Muscle layer of duodenum (tissue), 2 donors: ENCODE results near the gene WDR76.
"Not testable (repeated sequence)": the region's sequence is repeated elsewhere in the genome, so short reads cannot be mapped to it uniquely, and the experiment has no call there.

Experiments
- H3K27ac ChIP-seq: one replicate; pipeline ENCODE4 v1.7.0; 2013; ENCODE audit warnings: mild to moderate bottlenecking, low read length
- H3K27me3 ChIP-seq: one replicate; pipeline ENCODE4 v1.7.0; 2013; ENCODE audit warnings: low read depth, mild to moderate bottlenecking, control low read depth, low read length
- H3K36me3 ChIP-seq, 2 donors: one replicate each; pipeline ENCODE4 v1.7.0; 2013; ENCODE audit warnings: low read length in 2 of 2, control low read depth in 1 of 2, mild to moderate bottlenecking in 1 of 2; ENCODE audit not compliant: insufficient read depth in 2 of 2, control insufficient read depth in 1 of 2
- H3K4me1 ChIP-seq, 2 donors: one replicate each; pipeline ENCODE4 v1.7.0; 2013; ENCODE audit warnings: low read length in 2 of 2, mild to moderate bottlenecking in 2 of 2, control low read depth in 1 of 2, moderate library complexity in 1 of 2; ENCODE audit not compliant: insufficient read depth in 2 of 2, control insufficient read depth in 1 of 2
- H3K4me3 ChIP-seq, 2 donors: one replicate each; pipeline ENCODE4 v1.7.0; 2013; ENCODE audit warnings: low read length in 2 of 2, low read depth in 1 of 2, mild to moderate bottlenecking in 1 of 2
- H3K9me3 ChIP-seq, 2 donors: one replicate each; pipeline ENCODE4 v1.7.0; 2013; ENCODE audit warnings: low read length in 2 of 2, control low read depth in 1 of 2, mild to moderate bottlenecking in 1 of 2; ENCODE audit not compliant: control insufficient read depth in 1 of 2
- donor health status: healthy.

Gene WDR76

DNA sequence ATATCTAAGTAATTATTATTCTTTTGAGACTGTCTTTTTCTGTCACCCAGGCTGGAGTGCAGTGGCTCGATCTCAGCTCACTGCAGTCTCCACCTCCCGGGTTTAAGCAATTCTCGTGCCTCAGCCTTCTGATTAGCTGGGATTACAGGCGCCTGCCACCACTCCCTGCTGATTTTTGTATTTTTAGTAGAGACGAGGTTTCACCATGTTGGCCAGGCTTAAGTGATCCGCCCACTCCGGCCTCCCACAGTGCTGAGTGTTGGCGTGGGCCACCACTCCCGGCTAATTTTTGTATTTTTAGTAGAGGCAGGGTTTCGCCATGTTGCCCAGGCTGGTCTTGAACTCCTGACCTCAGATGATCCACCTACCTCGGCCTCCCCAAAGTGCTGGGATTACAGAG lies 1.5 kb upstream of the WDR76 start:
- H3K4me1 ChIP-seq, result peaks cover 5 to 26% of the 10 kb centered on the region in 2 donors
- not testable (repeated sequence) for H3K9me3 ChIP-seq, H3K36me3 ChIP-seq, H3K27me3 ChIP-seq, H3K4me3 ChIP-seq, H3K27ac ChIP-seq

DNA sequence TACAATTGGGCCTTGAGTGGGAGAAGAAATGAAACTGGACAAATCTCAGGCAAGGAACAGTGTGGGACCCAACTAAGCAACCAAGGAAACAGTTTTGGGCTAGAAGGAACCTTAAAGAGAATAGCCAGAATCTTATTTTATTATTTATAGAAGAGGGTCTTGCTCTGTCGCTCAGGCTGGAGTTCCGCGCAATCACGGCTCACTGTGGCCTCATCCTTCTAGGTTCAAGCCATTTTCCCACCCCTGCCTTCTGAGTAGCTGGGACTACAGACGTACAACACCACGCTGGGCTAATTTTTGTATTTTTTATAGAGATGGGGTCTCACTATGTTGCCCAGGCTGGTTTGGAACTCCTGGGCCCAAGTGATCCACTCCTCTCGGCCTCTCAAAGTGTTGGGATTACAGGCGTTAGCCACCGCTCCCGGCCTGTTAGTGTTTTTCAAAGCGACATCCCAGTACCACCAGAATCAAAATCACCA lies 734 bp upstream of the WDR76 start:
- Histone ChIP-seq H3K36me3 (peaks cover 0 to 3% of the 10 kb centered on the region in 2 donors), H3K9me3 (no peaks in the 10 kb centered on the region), H3K27ac (no peak overlapping the region), H3K4me1 (peaks cover 5 to 26% of the 10 kb centered on the region in 2 donors), H3K27me3 (no peaks in the 10 kb centered on the region), H3K4me3 (peak overlapping the region in 1 of 2 donors; percentile 55)

DNA sequence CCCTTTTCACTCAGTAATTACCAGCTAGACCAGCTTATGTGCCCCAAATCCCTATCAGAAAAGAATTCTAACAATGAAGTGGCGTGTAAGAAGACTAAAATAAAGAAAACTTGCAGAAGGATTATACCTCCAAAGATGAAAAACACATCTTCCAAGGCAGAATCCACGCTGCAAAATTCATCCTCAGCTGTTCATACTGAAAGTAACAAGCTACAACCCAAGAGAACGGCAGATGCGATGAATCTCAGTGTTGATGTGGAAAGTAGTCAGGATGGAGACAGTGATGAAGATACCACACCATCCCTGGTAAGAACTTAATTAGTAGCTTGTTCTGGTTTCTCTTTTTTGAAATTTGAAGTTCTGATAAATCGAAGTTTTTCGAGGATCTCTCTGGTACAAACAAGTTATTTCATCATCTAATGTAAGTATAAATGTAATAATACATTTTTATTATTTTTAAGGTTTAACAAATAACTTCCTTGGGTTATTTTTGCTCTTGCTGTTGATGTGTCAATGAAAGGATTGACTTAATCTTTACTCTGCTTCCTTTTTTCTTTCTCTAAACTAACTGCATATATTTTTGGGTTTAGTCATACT lies 1.4 kb downstream of the WDR76 start:
- Histone ChIP-seq H3K4me1 (peaks cover 0 to 14% of the 10 kb centered on the region in 2 donors), H3K4me3 (peak overlapping the region in 1 of 2 donors; percentile 27)

DNA sequence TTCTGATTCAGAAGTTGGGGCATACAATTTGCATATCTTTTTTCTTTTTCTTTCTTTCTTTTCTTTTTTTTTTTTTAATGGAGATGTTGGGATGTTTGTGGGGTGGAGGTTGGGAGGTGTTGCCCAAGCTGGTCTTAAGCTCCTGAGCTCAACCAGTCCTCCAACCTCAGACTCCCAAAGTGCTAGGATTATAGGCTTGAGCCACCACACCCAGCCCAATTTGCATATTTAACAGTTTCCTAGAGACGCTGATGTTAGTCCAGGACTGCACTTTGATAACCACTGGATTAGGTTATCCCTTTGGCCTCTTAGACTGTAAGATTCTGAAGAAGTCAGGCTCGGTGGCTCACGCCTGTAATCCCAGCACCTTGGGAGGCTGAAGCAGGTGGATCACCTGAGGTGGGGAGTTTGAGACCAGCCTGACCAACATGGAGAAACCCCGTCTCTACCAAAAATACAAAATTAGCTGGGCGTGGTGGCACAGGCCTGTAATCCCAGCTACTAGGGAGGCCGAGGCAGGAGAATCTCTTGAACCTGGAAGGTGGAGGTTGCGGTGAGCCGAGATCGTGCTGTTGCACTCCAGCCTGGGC lies 3.2 kb downstream of the WDR76 start:
- not testable (repeated sequence) for H3K27me3 ChIP-seq, H3K27ac ChIP-seq, H3K36me3 ChIP-seq, H3K4me3 ChIP-seq, H3K4me1 ChIP-seq, H3K9me3 ChIP-seq

More for the DNA sequence above, 1.4 kb downstream of the WDR76 start:
- no peaks in the 10 kb centered on the region for H3K9me3 ChIP-seq
- H3K36me3 ChIP-seq, result peaks cover 0 to 3% of the 10 kb centered on the region in 2 donors
- peak overlapping the region; percentile 27 for H3K27ac ChIP-seq
- H3K27me3 ChIP-seq, result no peaks in the 10 kb centered on the region

DNA sequence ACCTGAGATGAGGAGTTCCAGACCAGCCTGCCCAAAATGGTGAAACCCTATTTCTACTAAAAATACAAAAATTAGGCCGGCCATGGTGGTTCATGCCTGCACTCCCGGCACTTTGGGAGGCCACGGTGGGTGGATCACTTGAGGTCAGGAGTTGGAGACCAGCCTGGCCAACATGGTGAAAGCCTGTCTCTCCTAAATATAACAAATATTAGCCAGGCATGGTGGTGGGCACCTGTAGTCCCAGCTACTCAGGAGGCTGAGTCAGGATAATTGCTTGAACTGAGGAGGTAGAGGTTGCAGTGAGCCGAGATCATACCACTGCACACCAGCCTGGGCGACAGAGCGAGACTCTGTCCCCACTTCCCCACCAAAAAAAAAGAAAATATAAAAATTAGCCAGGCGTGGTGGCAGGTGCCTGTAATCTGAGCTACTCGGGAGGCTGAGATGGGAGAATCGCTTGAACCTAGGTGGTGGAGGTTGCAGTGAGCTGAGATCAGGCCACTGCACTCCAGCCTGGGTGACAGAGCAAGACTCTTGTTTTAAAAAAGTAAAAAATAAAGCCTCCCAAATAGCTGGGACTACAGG lies 4.0 kb downstream of the WDR76 start:
- not testable (repeated sequence) for H3K4me1 ChIP-seq, H3K27me3 ChIP-seq, H3K4me3 ChIP-seq, H3K36me3 ChIP-seq, H3K9me3 ChIP-seq, H3K27ac ChIP-seq

DNA sequence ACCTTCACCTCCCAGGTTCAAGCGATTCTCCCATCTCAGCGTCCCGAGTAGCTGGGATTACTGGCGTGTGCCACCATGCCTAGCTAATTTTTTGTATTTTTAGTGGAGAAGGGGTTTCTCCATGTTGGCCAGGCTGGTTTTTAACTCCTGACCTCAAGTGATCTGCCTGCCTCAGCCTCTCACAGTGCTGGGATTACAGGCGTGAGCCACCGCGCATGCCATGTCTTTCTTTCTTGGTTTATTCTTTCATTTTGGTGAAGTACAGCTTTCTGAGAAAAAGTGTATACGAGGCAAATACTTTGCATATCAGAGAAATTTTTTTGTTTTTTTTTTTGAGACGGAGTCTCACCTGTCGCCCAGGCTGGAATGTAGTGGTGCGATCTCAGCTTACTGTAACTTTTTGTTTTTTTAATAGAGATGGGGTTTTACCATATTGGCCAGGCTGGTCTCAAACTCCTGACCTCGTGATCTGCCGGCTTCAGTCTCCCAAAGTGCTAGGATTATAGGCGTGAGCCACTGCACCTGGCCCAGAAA lies 4.8 kb downstream of the WDR76 start:
- H3K36me3 ChIP-seq, result peaks cover 0 to 12% of the 10 kb centered on the region in 2 donors
- not testable (repeated sequence) for H3K9me3 ChIP-seq, H3K27me3 ChIP-seq, H3K27ac ChIP-seq, H3K4me3 ChIP-seq, H3K4me1 ChIP-seq

DNA sequence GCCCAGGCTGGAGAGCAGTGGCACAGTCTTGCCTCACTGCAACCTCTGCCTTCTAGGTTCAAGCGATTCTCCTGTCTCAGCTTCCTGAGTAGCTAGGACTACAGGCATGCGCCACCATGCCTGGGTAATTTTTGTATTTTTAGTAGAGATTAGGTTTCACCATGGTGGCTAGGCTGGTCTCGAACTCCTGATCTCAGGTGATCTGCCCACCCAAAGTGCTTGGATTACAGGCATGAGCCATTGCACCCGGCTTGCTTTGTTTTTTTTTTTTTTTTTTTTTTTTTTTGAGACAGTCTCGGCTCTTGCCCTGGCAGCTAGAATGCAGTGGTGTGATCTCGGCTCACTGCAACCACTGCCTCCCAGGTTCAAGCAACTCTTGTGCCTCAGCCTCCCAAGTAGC lies 5.7 kb downstream of the WDR76 start:
- H3K36me3 ChIP-seq, result peaks cover 0 to 15% of the 10 kb centered on the region in 2 donors
- not testable (repeated sequence) for H3K27ac ChIP-seq, H3K4me1 ChIP-seq, H3K27me3 ChIP-seq, H3K4me3 ChIP-seq, H3K9me3 ChIP-seq

DNA sequence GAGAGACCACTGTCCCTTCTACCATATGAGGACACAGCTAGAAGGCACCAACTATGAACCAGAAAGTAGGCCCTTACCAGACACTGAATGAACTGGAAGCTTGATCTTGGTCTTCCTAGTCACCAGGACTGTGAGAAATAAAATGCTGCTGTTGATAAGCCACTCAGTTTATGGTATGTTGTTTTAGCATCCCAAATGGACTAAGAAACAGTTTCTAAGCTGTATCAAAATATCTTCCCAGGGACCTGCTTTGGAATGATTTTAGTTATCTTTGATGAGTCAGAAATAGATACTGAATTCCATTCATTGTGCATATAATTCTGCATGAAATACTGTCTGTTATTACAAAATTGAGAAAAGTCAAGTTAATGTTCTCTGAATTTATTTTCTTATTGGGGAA lies 18.6 kb downstream of the WDR76 start:
- H3K4me3 ChIP-seq, result no peak overlapping the region
- no peaks in the 10 kb centered on the region for H3K9me3 ChIP-seq
- H3K4me1 ChIP-seq, result no peaks in the 10 kb centered on the region
- no peaks in the 10 kb centered on the region for H3K27me3 ChIP-seq
- H3K36me3 ChIP-seq, result peaks cover 0 to 16% of the 10 kb centered on the region in 2 donors
- H3K27ac ChIP-seq, result no peak overlapping the region

DNA sequence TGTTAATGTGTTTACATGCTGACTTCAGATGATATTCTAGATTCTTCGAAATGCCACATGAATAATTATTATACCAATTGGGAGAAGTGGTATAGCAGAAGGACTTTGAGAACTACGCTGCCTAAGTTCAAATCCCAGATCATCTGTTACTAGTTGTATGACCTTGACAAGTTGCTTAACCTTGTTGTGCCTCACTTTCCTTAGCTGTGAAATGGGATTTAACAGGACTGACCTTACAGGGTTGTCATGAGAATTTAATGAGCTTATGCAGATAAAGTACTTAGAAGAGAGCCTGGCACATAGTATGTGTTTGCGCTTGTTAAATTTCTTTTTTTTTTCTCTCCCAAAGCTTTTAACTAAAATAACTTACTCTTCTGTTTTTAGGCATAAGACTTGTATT lies 24.4 kb downstream of the WDR76 start:
- Histone ChIP-seq H3K4me1 (no peaks in the 10 kb centered on the region), H3K36me3 (peaks cover 0 to 16% of the 10 kb centered on the region in 2 donors), H3K4me3 (no peak overlapping the region), H3K27me3 (no peaks in the 10 kb centered on the region), H3K27ac (no peak overlapping the region), H3K9me3 (no peaks in the 10 kb centered on the region)

DNA sequence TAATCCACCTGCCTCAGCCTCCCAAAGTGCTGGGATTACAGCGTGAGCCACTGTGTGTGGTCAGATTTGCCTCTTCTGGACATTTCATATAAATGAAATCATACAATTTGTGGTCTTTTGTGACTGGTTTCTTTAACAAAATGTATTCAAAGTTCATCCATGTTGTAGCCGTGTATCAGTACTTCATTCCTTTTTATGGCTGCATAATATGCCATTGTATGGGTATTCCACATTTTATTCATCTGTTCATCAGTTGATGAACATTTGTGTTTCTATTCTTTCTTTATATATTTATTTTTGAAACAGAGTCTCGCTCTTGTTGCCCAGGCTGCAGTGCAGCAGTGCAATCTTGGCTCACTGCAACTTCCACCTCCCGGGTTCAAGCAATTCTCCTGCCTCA lies 25.8 kb downstream of the WDR76 start:
- Histone ChIP-seq H3K27ac (no peak overlapping the region), H3K9me3 (no peaks in the 10 kb centered on the region), H3K4me3 (no peak overlapping the region), H3K4me1 (no peaks in the 10 kb centered on the region), H3K27me3 (no peaks in the 10 kb centered on the region), H3K36me3 (peaks cover 0 to 15% of the 10 kb centered on the region in 2 donors)

DNA sequence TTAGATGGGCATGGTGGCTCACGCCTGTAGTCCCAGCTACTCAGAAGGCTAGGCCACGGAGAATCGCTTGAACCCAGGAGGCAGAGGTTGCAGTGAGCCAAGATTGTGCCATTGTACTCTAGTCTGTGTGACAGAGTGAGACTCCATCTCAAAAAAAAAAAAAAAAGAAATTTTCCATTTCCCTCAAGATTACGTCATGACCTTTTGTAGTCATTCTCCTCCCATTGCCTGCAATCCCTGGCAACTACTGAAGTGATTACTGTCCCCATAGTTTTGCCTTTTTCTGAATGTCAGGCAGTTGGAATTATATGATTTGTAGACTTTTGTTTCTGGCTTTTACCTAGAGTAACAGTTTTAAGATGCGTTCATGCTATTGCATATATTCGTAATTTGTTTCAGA lies 28.0 kb downstream of the WDR76 start:
- Histone ChIP-seq H3K36me3 (peaks cover 8 to 23% of the 10 kb centered on the region in 2 donors), H3K4me1 (no peaks in the 10 kb centered on the region), H3K27me3 (no peaks in the 10 kb centered on the region), H3K27ac (no peak overlapping the region), H3K4me3 (no peak overlapping the region), H3K9me3 (no peaks in the 10 kb centered on the region)
